DOHH2 (cell line): ENCODE results near the gene LDLRAD4.

Source experiments
- CTCF ChIP-seq: fragments of 200-600 bp; sonication (generic); IDR thresholded peaks from one replicate; pipeline ENCODE4 v1.5.1; 2014; ENCODE audit warnings: antibody characterized with exemption, mild to moderate bottlenecking, low read depth, low read length; ENCODE audit not compliant: poor library complexity, severe bottlenecking
- EZH2phosphoT487 ChIP-seq: fragments of 200-600 bp; sonication (generic); IDR thresholded peaks from 2 replicates; pipeline ENCODE4 v1.6.1; 2017; ENCODE audit warnings: borderline replicate concordance, mild to moderate bottlenecking, antibody characterized with exemption, low read length, moderate library complexity, mixed read lengths

- TF ChIP-seq EZH2phosphoT487 (no peak), CTCF (no peak)
Measured at GRCh38 chr18:13213036-13213795, 5.3 kb upstream of the LDLRAD4 start.
